ENCODE data around the gene CPEB3. TPM values are rescaled to one million over a fixed set of nuclear protein-coding genes. Genes with fewer than 3 reads are reported as not detected.

The CPEB3 gene
- total RNA-seq, 1 donor from 2014 or later = 2.2 TPM

DNA sequence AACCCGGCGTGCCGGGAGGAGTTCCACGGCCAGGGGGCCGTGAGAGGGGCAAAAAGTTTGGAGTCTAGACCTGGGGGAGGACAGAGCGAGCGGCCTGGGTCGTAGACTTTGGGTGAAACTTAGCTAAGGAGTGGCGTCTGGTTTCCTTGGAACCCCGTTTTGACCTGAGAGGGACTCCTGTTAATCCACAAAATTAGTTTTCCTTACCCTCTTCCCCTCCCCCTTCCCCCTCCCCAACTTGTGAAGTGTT is 663 bp upstream of the CPEB3 start:
- peak overlapping the region; percentile 81 for H3K4me2 ChIP-seq
- no peaks in the 10 kb centered on the region for H3K36me3 ChIP-seq
- Mint-ChIP-seq H3K4me1 (peaks cover 18% of the 10 kb centered on the region), H3K27ac (no peak overlapping the region), H3K9me3 (no peaks in the 10 kb centered on the region), H3K4me3 (peak overlapping the region; percentile 91), H3K27me3 (ENCODE audit: insufficient read depth, low read depth) (no peaks in the 10 kb centered on the region), H3K36me3 (peaks cover 12% of the 10 kb centered on the region)
- H3K9me3 ChIP-seq (ENCODE audit: low read depth) = no peaks in the 10 kb centered on the region
- H2AFZ ChIP-seq (replicated peaks) = peak overlapping the region; percentile 46
- no peaks in the 10 kb centered on the region for H3K27me3 ChIP-seq
- H3K79me2 ChIP-seq (ENCODE audit: low read depth) = peaks cover 55% of the 10 kb centered on the region
- no peak for DNase-seq (ENCODE audit: low spot score)
- H3K4me3 ChIP-seq = peak overlapping the region; percentile 98
- no peaks in the 10 kb centered on the region for H3K4me1 ChIP-seq
- peak overlapping the region; percentile 98 for H3K9ac ChIP-seq
- peaks cover 11% of the 10 kb centered on the region for H3F3A ChIP-seq (ENCODE audit: low read depth)
- H3K27ac ChIP-seq = peak overlapping the region; percentile 84
- TF ChIP-seq EZH2phosphoT487 (IDR thresholded peaks at IDR 0.05) (no peak), EZH2 (IDR thresholded peaks at IDR 0.05) (no peak)
- TF ChIP-seq, protein P1, sequence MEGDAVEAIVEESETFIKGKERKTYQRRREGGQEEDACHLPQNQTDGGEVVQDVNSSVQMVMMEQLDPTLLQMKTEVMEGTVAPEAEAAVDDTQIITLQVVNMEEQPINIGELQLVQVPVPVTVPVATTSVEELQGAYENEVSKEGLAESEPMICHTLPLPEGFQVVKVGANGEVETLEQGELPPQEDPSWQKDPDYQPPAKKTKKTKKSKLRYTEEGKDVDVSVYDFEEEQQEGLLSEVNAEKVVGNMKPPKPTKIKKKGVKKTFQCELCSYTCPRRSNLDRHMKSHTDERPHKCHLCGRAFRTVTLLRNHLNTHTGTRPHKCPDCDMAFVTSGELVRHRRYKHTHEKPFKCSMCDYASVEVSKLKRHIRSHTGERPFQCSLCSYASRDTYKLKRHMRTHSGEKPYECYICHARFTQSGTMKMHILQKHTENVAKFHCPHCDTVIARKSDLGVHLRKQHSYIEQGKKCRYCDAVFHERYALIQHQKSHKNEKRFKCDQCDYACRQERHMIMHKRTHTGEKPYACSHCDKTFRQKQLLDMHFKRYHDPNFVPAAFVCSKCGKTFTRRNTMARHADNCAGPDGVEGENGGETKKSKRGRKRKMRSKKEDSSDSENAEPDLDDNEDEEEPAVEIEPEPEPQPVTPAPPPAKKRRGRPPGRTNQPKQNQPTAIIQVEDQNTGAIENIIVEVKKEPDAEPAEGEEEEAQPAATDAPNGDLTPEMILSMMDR (IDR thresholded peaks at IDR 0.05) = no peak
- H4K20me1 ChIP-seq (ENCODE audit: low read depth) = peaks cover 45% of the 10 kb centered on the region

DNA sequence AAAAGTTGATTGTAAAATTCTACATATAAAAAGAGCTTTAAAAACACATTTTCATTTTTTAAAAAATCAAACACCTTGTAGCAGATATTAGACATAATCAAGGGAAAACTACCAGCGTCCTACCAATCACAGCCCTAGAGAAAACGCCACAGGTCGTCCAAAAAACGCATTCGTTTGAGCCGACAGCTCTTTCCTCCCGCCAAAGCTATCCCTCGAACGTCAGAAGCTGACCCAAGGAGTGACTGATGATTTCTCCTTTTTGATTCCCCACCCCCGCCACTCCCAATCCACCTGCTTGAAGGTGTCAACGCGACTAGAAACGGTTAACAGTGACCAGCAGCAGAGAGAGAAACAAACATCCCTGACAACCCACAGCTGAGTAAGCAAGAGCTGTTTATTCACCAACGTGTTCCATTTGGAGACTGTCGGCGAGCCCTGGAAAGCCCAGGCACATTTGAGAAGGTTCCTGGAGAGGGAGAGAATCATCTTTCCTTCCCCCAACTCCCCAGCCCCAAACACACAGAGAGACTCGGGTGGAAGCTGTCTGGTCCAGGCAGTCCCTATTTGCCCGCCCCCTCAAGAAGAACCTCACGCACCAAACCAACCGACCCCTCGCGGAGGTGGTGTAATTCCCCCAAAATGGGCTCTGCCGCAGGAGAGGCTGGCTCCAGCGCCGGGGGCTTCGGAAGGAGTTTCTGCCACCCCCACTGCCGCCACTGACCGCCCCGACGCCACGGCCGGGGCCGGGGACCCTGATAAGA is 622 bp downstream of the CPEB3 start:
- H3K9ac ChIP-seq = peak overlapping the region; percentile 34
- H3K4me1 ChIP-seq = no peaks in the 10 kb centered on the region
- H3K9me3 ChIP-seq (ENCODE audit: low read depth) = no peaks in the 10 kb centered on the region
- Mint-ChIP-seq H3K4me3 (peak overlapping the region; percentile 91), H3K27ac (peak overlapping the region; percentile 78), H3K9me3 (no peaks in the 10 kb centered on the region), H3K27me3 (ENCODE audit: insufficient read depth, low read depth) (no peaks in the 10 kb centered on the region), H3K4me1 (peaks cover 18% of the 10 kb centered on the region), H3K36me3 (peaks cover 10% of the 10 kb centered on the region)
- peaks cover 42% of the 10 kb centered on the region for H3K79me2 ChIP-seq (ENCODE audit: low read depth)
- no peak for TF ChIP-seq EZH2phosphoT487 (IDR thresholded peaks at IDR 0.05)
- H3K36me3 ChIP-seq = no peaks in the 10 kb centered on the region
- peak overlapping the region; percentile 98 for H3K4me3 ChIP-seq
- H3K4me2 ChIP-seq = peak overlapping the region; percentile 87
- DNase-seq (ENCODE audit: low spot score) = no peak
- H3K27ac ChIP-seq = no peak overlapping the region
- peak overlapping the region; percentile 97 for H2AFZ ChIP-seq (replicated peaks)
- H4K20me1 ChIP-seq (ENCODE audit: low read depth) = peaks cover 32% of the 10 kb centered on the region
- H3K27me3 ChIP-seq = no peaks in the 10 kb centered on the region
- H3F3A ChIP-seq (ENCODE audit: low read depth) = peaks cover 11% of the 10 kb centered on the region

DNA sequence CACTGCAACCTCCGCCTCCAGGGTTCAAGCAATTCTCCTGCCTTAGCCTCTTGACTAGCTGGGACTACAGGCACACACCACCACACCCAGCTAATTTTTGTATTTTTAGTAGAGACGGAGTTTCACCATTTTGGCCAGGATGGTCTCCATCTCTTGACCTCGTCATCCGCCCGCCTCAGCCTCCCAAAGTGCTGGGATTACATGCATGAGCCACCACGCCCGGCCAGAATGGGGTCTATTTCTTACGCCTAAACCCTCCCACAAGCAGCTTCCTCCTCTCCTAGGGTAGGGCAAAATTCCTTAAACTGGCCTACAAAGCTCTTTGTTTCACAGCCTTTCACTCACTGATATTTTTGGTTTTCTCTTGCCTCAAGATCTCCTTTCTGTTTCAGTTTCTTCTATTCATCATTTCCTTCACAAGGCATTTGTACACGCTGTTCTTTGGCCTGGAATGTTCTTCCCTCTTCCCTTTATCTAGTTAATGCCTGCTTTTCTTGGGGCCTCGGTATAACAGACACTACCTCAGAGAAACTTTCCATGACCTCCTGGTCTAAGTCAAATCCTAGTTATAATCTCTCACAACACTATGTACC is 6.7 kb downstream of the CPEB3 start:
- no peak overlapping the region for H3K4me2 ChIP-seq
- H3K79me2 ChIP-seq (ENCODE audit: low read depth) = no peaks in the 10 kb centered on the region
- no peak overlapping the region for H2AFZ ChIP-seq (replicated peaks)
- Mint-ChIP-seq H3K4me3 (no peak overlapping the region), H3K36me3 (no peaks in the 10 kb centered on the region), H3K4me1 (no peaks in the 10 kb centered on the region), H3K27me3 (ENCODE audit: insufficient read depth, low read depth) (no peaks in the 10 kb centered on the region), H3K9me3 (no peaks in the 10 kb centered on the region), H3K27ac (no peak overlapping the region)
- no peaks in the 10 kb centered on the region for H3K27me3 ChIP-seq
- H3K36me3 ChIP-seq = no peaks in the 10 kb centered on the region
- no peak overlapping the region for H3K27ac ChIP-seq
- TF ChIP-seq, protein P1 (IDR thresholded peaks at IDR 0.05) = no peak
- TF ChIP-seq EZH2 (IDR thresholded peaks at IDR 0.05) = no peak
- no peak for TF ChIP-seq EZH2phosphoT487 (IDR thresholded peaks at IDR 0.05)
- DNase-seq (ENCODE audit: low spot score) = no peak
- H3K4me3 ChIP-seq = no peak overlapping the region
- no peaks in the 10 kb centered on the region for H3K9me3 ChIP-seq (ENCODE audit: low read depth)
- no peaks in the 10 kb centered on the region for H3K4me1 ChIP-seq
- no peak overlapping the region for H3K9ac ChIP-seq
- no peaks in the 10 kb centered on the region for H4K20me1 ChIP-seq (ENCODE audit: low read depth)
- no peaks in the 10 kb centered on the region for H3F3A ChIP-seq (ENCODE audit: low read depth)

Data from neural progenitor cell (in vitro differentiated cells).